GM23338 (cell line): ENCODE results near the gene SSR4.

ENCODE experiments used
- CTCF ChIP-seq, 2 experiments: fragments of 200-600 bp in 1 of 2; sonication (generic) in 1 of 2; conservative IDR thresholded peaks; 2 replicates each; pipeline versions ENCODE4 v1.5.1 to v1.6.1; 2016 to 2017; ENCODE audit warnings: antibody characterized with exemption in 2 of 2, low read depth in 2 of 2, mild to moderate bottlenecking in 2 of 2, moderate library complexity in 1 of 2
- EZH2 ChIP-seq: fragments of 200-600 bp; sonication (generic); IDR thresholded peaks from one replicate; pipeline ENCODE4 v1.8.0; 2017; ENCODE audit warnings: antibody characterized with exemption, mild to moderate bottlenecking, low read depth; ENCODE audit not compliant: unreplicated experiment
- EZH2phosphoT487 ChIP-seq: fragments of 200-600 bp; sonication (generic); IDR thresholded peaks from one replicate; pipeline ENCODE4 v1.8.1; 2018; ENCODE audit warnings: antibody characterized with exemption; ENCODE audit not compliant: unreplicated experiment
- JUNB ChIP-seq: IDR thresholded peaks from one replicate; pipeline ENCODE4 v1.6.1; 2016; ENCODE audit warnings: antibody characterized with exemption; ENCODE audit not compliant: unreplicated experiment
- POLR2AphosphoS5 ChIP-seq: IDR thresholded peaks from 2 replicates; pipeline ENCODE4 v1.6.1; 2016; ENCODE audit warnings: antibody characterized with exemption, low read depth
- ZNF114 ChIP-seq: fragments of 250-450 bp; sonication (Bioruptor Pico); IDR thresholded peaks from 2 replicates; pipeline ENCODE4 v1.5.0; 2020; ENCODE audit warnings: mild to moderate bottlenecking, moderate library complexity
- ZNF331 ChIP-seq: fragments of 250-450 bp; sonication (Bioruptor Pico); IDR thresholded peaks from 2 replicates; pipeline ENCODE4 v1.5.0; 2020; ENCODE audit warnings: low read depth, mild to moderate bottlenecking, moderate library complexity

GRCh38 chrX:153750127-153750774 lies 44.2 kb upstream of the SSR4 start:
- TF ChIP-seq CTCF (conservative IDR thresholded peaks at IDR 0.05; ENCODE audit: low read depth in 2 of 2) = no peak
- TF ChIP-seq EZH2phosphoT487 = no peak
- TF ChIP-seq POLR2AphosphoS5 = no peak
- no peak for TF ChIP-seq EZH2
- no peak for TF ChIP-seq ZNF114 (CRISPR knock-in tag)
- no peak for TF ChIP-seq ZNF331 (CRISPR knock-in tag)
- no peak for TF ChIP-seq JUNB
